Activated CD8-positive, alpha-beta memory T cell treated with anti-CD3 and anti-CD28 coated beads for 24 hours (primary cell): ENCODE data around the gene RAVER1.

Experiments
- DNase-seq: peaks from one replicate; pipeline ENCODE4 v3.0.0-alpha.2; 2020

The RAVER1 gene

GRCh38 chr19:10266706-10267105 lies 66.6 kb downstream of the RAVER1 start:
- no peak for DNase-seq
